Measurements from ENCODE around the gene LMO7. TPM values are rescaled to one million over a fixed set of nuclear protein-coding genes. Genes with fewer than 3 reads are reported as not detected.
A peak's percentile ranks its signal among the peaks of the same experiment; 100 is the strongest.
"Not testable (repeated sequence)": the region's sequence is repeated elsewhere in the genome, so short reads cannot be mapped to it uniquely, and the experiment has no call there.

LMO7 gene
- total RNA-seq, 1 experiment from 2014 or later = 18.5 TPM

DNA sequence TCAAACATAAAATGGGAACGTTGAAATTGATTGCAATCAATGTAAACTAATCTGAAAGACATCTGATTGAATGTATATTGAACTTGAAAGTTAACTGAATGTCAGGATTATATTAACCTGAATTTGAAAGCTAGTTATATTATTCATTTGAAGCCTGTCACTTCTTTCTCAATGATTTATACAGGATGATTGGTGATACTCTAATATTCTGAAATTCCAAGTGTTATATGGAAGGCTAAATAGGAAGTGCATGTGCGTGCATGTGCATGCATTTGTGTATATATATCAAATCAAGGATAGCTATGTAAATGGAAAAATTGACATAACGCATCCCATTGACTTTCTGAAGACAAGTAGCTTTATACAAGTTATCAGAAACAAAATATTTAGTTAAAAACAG lies 143.3 kb downstream of the LMO7 start:
- Mint-ChIP-seq H3K36me3 (peaks cover 39% of the 10 kb centered on the region), H3K27me3 (ENCODE audit: low read depth) (no peaks in the 10 kb centered on the region), H3K4me1 (no peaks in the 10 kb centered on the region), H3K9me3 (peaks cover 36% of the 10 kb centered on the region), H3K27ac (no peak overlapping the region), H3K4me3 (no peak overlapping the region)
- no peak for DNase-seq (ENCODE audit: low spot score)
- ATAC-seq = no peak
- ChIA-PET POLR2A (no interaction called here), CTCF (no interaction called here)
- TF ChIP-seq ATF3 (CRISPR knock-in tag; conservative IDR thresholded peaks at IDR 0.05) (no peak), E2F4 (CRISPR knock-in tag; IDR thresholded peaks at IDR 0.05; ENCODE audit: borderline replicate concordance, low read depth) (no peak), ZNF416 (CRISPR knock-in tag; IDR thresholded peaks at IDR 0.05) (no peak), NFATC4 (CRISPR knock-in tag; IDR thresholded peaks at IDR 0.05) (no peak), NR2C2 (CRISPR knock-in tag; IDR thresholded peaks at IDR 0.05) (no peak), ZNF317 (CRISPR knock-in tag; IDR thresholded peaks at IDR 0.05; ENCODE audit: borderline replicate concordance, low read depth) (no peak), OVOL2 (CRISPR knock-in tag; IDR thresholded peaks at IDR 0.05; ENCODE audit: borderline replicate concordance) (no peak), TP53 (CRISPR knock-in tag; IDR thresholded peaks at IDR 0.05) (no peak), MXD4 (CRISPR knock-in tag; IDR thresholded peaks at IDR 0.05; ENCODE audit: borderline replicate concordance) (no peak), FOXK1 (CRISPR knock-in tag; IDR thresholded peaks at IDR 0.05) (no peak), CBFB (CRISPR knock-in tag; IDR thresholded peaks at IDR 0.05; ENCODE audit: low read depth) (no peak), CDX4 (CRISPR knock-in tag; IDR thresholded peaks at IDR 0.05; ENCODE audit: borderline replicate concordance) (no peak), PRDM15 (CRISPR knock-in tag; IDR thresholded peaks at IDR 0.05) (no peak), MAX (CRISPR knock-in tag; IDR thresholded peaks at IDR 0.05) (no peak), HMGA2 (CRISPR knock-in tag; IDR thresholded peaks at IDR 0.05) (no peak), TEAD4 (CRISPR knock-in tag; IDR thresholded peaks at IDR 0.05) (no peak), TEAD1 (CRISPR knock-in tag; IDR thresholded peaks at IDR 0.05) (no peak), CTCF (IDR thresholded peaks at IDR 0.05) (no peak)
- TF ChIP-seq, protein P1, sequence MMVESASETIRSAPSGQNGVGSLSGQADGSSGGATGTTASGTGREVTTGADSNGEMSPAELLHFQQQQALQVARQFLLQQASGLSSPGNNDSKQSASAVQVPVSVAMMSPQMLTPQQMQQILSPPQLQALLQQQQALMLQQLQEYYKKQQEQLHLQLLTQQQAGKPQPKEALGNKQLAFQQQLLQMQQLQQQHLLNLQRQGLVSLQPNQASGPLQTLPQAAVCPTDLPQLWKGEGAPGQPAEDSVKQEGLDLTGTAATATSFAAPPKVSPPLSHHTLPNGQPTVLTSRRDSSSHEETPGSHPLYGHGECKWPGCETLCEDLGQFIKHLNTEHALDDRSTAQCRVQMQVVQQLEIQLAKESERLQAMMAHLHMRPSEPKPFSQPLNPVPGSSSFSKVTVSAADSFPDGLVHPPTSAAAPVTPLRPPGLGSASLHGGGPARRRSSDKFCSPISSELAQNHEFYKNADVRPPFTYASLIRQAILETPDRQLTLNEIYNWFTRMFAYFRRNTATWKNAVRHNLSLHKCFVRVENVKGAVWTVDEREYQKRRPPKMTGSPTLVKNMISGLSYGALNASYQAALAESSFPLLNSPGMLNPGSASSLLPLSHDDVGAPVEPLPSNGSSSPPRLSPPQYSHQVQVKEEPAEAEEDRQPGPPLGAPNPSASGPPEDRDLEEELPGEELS (CRISPR knock-in tag; IDR thresholded peaks at IDR 0.05) = no peak

GRCh38 chr13:75780103-75780502 lies 144.0 kb downstream of the LMO7 start:
- POLR2A ChIA-PET; H3K4me3 Mint-ChIP-seq; H3K4me1 Mint-ChIP-seq; H3K27me3 Mint-ChIP-seq (ENCODE audit: low read depth); CTCF ChIA-PET; ATAC-seq; H3K27ac Mint-ChIP-seq: not testable (repeated sequence)
- H3K36me3 Mint-ChIP-seq = peaks cover 39% of the 10 kb centered on the region
- DNase-seq (ENCODE audit: low spot score) = peak; percentile 14
- H3K9me3 Mint-ChIP-seq = peaks cover 36% of the 10 kb centered on the region

Measured in WTC11 (cell line).